Thoracic aorta (tissue), 2 donors: Measurements from ENCODE around the gene DAPP1. TPM values are rescaled to one million over a fixed set of nuclear protein-coding genes. Genes with fewer than 3 reads are reported as not detected.
"Not testable (repeated sequence)": the region's sequence is repeated elsewhere in the genome, so short reads cannot be mapped to it uniquely, and the experiment has no call there.

Experiments used
- ATAC-seq: fragments of 150-250 bp; one replicate; pipeline ENCODE4 v1.8.0; 2017; ENCODE audit warnings: low read depth; ENCODE audit not compliant: insufficient number of reproducible peaks, low FRiP score
- DNase-seq: peaks from one replicate; pipeline ENCODE4 v3.0.0-alpha.2; 2020; ENCODE audit warnings: low spot score
- H3K27ac ChIP-seq, 2 donors: fragments of 200-600 bp; sonication (generic); 1 replicate in 1 of 2; 2 replicates in 1 of 2; pipeline ENCODE4 v1.5.1; 2016; ENCODE audit warnings: mild to moderate bottlenecking in 2 of 2, moderate library complexity in 2 of 2
- H3K27me3 ChIP-seq: fragments of 200-600 bp; sonication (generic); replicated peaks from 2 replicates; pipeline ENCODE4 v1.6.0; 2016; ENCODE audit warnings: mild to moderate bottlenecking; ENCODE audit not compliant: insufficient read depth
- H3K36me3 ChIP-seq: fragments of 200-600 bp; sonication (generic); one replicate; pipeline ENCODE4 v1.5.1; 2016
- H3K4me1 ChIP-seq, 2 donors: fragments of 200-600 bp; sonication (generic); 1 replicate in 1 of 2; 2 replicates in 1 of 2; pipeline versions ENCODE4 v1.5.1 to v1.6.0; 2016; ENCODE audit warnings: low read depth in 2 of 2, mild to moderate bottlenecking in 1 of 2; ENCODE audit not compliant: control insufficient read depth in 1 of 2
- H3K4me3 ChIP-seq: fragments of 200-600 bp; sonication (generic); 2 replicates; pipeline ENCODE4 v1.5.1; 2016; ENCODE audit warnings: mild to moderate bottlenecking
- H3K9me3 ChIP-seq: fragments of 200-600 bp; sonication (generic); 2 replicates; pipeline ENCODE4 v1.5.1; 2016
- CTCF ChIP-seq: fragments of 200-600 bp; sonication (generic); IDR thresholded peaks from one replicate; pipeline ENCODE4 v1.5.1; 2019; ENCODE audit warnings: antibody characterized with exemption
- total RNA-seq, 2 donors: library from RNA; depleted of rRNA; stranded (reverse); fragments of >200 nt; gene quantifications; one replicate each; pipeline versions ENCODE4 v1.1.0 to v1.2.3, GENCODE V29; 2016

The DAPP1 gene
- total RNA-seq = 1 to 10 TPM; 1.6 TPM

GRCh38 chr4:99816545-99817308, at the start of gene DAPP1:
DAPP1 (plus strand) TSS chr4:99816827; CDS start chr4:99816914, 87 bp downstream.
- Histone ChIP-seq H3K27ac (no peak within 1 kb of the TSS), H3K4me3 (peak within 1 kb of the TSS; percentile 57), H3K27me3 (no peaks in the 10 kb centered on the region), H3K36me3 (no peaks in the 10 kb centered on the region), H3K9me3 (no peaks in the 10 kb centered on the region), H3K4me1 (no peaks in the 10 kb centered on the region)
- ATAC-seq (no peak), DNase-seq (no peak)
- no peak for TF ChIP-seq CTCF

DNA sequence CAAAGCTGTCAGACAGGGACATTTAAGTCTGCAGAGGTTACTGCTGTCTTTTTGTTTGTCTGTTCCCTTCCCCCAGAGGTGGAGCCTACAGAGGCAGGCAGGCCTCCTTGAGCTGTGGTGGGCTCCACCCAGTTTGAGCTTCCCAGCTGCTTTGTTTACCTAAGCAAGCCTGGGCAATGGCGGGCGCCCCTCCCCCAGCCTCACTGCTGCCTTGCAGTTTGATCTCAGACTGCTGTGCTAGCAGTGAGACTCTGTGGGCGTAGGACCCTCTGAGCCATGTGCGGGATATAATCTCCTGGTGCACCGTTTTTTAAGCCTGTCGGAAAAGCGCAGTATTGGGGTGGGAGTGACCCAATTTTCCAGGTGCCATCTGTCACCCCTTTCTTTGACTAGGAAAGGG, 45.8 kb upstream of the DAPP1 start:
- H3K27me3 ChIP-seq, H3K9me3 ChIP-seq, H3K4me1 ChIP-seq, ATAC-seq, H3K4me3 ChIP-seq, H3K27ac ChIP-seq, H3K36me3 ChIP-seq, DNase-seq: not testable (repeated sequence)

- DNase-seq (no peak), ATAC-seq (no peak)
- Histone ChIP-seq H3K4me3 (no peak overlapping the region), H3K27ac (no peak overlapping the region), H3K4me1 (no peaks in the 10 kb centered on the region), H3K27me3 (no peaks in the 10 kb centered on the region), H3K9me3 (no peaks in the 10 kb centered on the region), H3K36me3 (no peaks in the 10 kb centered on the region)
- no peak for TF ChIP-seq CTCF
Measured at GRCh38 chr4:99783940-99784339, 32.7 kb upstream of the DAPP1 start.

DNA sequence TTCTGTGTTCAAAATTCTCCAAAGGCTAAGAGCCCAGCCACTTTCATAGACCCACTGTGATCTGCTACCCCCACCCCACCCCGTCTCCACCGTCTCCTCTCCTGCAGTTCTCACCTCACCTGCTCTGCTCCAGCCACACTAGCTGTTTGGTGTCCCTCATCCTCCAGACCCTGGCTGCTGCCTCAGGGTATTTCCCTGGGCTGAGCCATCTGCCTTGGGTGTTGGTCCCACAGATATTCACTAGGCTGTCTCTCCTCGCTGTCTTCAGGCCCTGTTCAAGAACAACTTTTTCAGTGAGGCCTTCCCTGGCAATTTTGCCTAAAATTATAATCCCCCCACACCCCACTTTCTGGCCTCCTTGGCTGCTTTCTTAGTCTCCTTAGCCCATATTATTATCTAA, 31.8 kb upstream of the DAPP1 start:
- no peak for ATAC-seq
- no peak for DNase-seq
- H3K27me3 ChIP-seq = no peaks in the 10 kb centered on the region
- no peaks in the 10 kb centered on the region for H3K36me3 ChIP-seq
- no peak overlapping the region for H3K27ac ChIP-seq
- H3K4me3 ChIP-seq = no peak overlapping the region
- no peak for TF ChIP-seq CTCF
- no peaks in the 10 kb centered on the region for H3K4me1 ChIP-seq
- no peaks in the 10 kb centered on the region for H3K9me3 ChIP-seq

GRCh38 chr4:99790796-99791617, 25.6 kb upstream of the DAPP1 start:
- TF ChIP-seq CTCF = no peak
- Histone ChIP-seq H3K36me3 (no peaks in the 10 kb centered on the region), H3K27ac (peak overlapping the region in 1 of 2 donors; percentile 12), H3K4me3 (no peak overlapping the region), H3K27me3 (no peaks in the 10 kb centered on the region), H3K4me1 (peaks cover 0 to 10% of the 10 kb centered on the region in 2 donors), H3K9me3 (no peaks in the 10 kb centered on the region)
- DNase-seq = no peak
- no peak for ATAC-seq
